ENCODE results near the gene PLXDC2. TPM values are rescaled to one million over a fixed set of nuclear protein-coding genes. Genes with fewer than 3 reads are reported as not detected.

Gene PLXDC2
- total and polyA plus RNA-seq, 2 experiments from 2014 or later, result 13.5 to 19.4 TPM

DNA sequence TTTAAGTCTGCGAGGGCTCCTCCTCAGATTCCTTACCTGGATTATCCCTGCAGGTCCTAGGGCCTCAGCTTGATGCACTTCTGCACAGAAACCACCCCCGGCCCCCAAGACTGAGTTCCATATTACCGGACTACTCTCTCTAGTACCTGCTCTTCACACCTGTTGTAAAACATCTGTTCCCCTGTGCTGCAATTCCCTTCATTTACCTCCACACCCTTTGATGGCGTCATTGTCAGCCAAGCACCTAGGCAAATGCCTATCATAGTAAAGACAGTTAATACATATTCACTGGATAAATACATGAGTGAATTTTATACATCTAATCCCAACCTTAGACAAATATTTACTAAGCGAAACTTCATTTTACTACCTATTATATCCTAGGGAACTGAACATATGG lies 275.5 kb downstream of the PLXDC2 start (continued):
- TF ChIP-seq, protein P1, sequence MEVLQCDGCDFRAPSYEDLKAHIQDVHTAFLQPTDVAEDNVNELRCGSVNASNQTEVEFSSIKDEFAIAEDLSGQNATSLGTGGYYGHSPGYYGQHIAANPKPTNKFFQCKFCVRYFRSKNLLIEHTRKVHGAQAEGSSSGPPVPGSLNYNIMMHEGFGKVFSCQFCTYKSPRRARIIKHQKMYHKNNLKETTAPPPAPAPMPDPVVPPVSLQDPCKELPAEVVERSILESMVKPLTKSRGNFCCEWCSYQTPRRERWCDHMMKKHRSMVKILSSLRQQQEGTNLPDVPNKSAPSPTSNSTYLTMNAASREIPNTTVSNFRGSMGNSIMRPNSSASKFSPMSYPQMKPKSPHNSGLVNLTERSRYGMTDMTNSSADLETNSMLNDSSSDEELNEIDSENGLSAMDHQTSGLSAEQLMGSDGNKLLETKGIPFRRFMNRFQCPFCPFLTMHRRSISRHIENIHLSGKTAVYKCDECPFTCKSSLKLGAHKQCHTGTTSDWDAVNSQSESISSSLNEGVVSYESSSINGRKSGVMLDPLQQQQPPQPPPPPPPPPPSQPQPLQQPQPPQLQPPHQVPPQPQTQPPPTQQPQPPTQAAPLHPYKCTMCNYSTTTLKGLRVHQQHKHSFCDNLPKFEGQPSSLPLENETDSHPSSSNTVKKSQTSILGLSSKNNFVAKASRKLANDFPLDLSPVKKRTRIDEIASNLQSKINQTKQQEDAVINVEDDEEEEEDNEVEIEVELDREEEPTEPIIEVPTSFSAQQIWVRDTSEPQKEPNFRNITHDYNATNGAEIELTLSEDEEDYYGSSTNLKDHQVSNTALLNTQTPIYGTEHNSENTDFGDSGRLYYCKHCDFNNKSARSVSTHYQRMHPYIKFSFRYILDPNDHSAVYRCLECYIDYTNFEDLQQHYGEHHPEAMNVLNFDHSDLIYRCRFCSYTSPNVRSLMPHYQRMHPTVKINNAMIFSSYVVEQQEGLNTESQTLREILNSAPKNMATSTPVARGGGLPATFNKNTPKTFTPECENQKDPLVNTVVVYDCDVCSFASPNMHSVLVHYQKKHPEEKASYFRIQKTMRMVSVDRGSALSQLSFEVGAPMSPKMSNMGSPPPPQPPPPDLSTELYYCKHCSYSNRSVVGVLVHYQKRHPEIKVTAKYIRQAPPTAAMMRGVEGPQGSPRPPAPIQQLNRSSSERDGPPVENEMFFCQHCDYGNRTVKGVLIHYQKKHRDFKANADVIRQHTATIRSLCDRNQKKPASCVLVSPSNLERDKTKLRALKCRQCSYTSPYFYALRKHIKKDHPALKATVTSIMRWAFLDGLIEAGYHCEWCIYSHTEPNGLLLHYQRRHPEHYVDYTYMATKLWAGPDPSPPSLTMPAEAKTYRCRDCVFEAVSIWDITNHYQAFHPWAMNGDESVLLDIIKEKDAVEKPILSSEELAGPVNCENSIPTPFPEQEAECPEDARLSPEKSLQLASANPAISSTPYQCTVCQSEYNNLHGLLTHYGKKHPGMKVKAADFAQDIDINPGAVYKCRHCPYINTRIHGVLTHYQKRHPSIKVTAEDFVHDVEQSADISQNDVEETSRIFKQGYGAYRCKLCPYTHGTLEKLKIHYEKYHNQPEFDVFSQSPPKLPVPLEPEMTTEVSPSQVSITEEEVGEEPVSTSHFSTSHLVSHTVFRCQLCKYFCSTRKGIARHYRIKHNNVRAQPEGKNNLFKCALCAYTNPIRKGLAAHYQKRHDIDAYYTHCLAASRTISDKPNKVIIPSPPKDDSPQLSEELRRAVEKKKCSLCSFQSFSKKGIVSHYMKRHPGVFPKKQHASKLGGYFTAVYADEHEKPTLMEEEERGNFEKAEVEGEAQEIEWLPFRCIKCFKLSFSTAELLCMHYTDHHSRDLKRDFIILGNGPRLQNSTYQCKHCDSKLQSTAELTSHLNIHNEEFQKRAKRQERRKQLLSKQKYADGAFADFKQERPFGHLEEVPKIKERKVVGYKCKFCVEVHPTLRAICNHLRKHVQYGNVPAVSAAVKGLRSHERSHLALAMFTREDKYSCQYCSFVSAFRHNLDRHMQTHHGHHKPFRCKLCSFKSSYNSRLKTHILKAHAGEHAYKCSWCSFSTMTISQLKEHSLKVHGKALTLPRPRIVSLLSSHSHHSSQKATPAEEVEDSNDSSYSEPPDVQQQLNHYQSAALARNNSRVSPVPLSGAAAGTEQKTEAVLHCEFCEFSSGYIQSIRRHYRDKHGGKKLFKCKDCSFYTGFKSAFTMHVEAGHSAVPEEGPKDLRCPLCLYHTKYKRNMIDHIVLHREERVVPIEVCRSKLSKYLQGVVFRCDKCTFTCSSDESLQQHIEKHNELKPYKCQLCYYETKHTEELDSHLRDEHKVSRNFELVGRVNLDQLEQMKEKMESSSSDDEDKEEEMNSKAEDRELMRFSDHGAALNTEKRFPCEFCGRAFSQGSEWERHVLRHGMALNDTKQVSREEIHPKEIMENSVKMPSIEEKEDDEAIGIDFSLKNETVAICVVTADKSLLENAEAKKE (CRISPR knock-in tag; IDR thresholded peaks at IDR 0.05), result no peak
- TF ChIP-seq STAT1 (IDR thresholded peaks at IDR 0.05; ENCODE audit: unreplicated experiment) (no peak), NANOG (IDR thresholded peaks at IDR 0.05; ENCODE audit: borderline replicate concordance) (no peak), EZH2phosphoT487 (IDR thresholded peaks at IDR 0.05; ENCODE audit: unreplicated experiment) (no peak), CTCF (conservative IDR thresholded peaks at IDR 0.05; ENCODE audit: low read depth in 2 of 2) (no peak), JUNB (IDR thresholded peaks at IDR 0.05; ENCODE audit: unreplicated experiment) (no peak), ZNF331 (CRISPR knock-in tag; IDR thresholded peaks at IDR 0.05; ENCODE audit: low read depth) (no peak), CREB1 (CRISPR knock-in tag; IDR thresholded peaks at IDR 0.05; ENCODE audit: low read depth) (no peak), EZH2 (IDR thresholded peaks at IDR 0.05; ENCODE audit: low read depth, unreplicated experiment) (no peak)
